Measurements from ENCODE around the gene LAX1.

DNA sequence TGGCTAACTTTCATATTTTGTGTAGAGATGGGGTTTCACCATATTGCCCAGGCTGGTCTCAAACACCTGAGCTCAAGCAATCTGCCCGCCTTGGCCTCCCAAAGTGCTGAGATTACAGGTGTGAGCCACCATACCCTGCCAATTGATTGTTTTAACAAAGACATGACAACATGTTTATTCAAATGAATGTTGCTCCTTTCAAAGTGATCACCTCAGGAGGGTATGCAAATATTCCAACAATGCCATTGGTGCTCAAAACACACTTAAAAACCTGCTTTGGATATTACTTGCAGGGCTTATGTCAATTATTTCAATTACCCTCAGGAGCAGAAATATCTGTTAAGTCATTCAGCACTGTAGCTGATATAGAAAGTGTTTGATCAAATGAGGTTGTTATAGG, 7.9 kb downstream of the LAX1 start:
- TF ChIP-seq, protein P1, sequence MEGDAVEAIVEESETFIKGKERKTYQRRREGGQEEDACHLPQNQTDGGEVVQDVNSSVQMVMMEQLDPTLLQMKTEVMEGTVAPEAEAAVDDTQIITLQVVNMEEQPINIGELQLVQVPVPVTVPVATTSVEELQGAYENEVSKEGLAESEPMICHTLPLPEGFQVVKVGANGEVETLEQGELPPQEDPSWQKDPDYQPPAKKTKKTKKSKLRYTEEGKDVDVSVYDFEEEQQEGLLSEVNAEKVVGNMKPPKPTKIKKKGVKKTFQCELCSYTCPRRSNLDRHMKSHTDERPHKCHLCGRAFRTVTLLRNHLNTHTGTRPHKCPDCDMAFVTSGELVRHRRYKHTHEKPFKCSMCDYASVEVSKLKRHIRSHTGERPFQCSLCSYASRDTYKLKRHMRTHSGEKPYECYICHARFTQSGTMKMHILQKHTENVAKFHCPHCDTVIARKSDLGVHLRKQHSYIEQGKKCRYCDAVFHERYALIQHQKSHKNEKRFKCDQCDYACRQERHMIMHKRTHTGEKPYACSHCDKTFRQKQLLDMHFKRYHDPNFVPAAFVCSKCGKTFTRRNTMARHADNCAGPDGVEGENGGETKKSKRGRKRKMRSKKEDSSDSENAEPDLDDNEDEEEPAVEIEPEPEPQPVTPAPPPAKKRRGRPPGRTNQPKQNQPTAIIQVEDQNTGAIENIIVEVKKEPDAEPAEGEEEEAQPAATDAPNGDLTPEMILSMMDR (IDR thresholded peaks at IDR 0.05), result no peak
- no peak for TF ChIP-seq POLR2A (IDR thresholded peaks at IDR 0.05)

All from adrenal gland (tissue), 5 donors.